ENCODE measurements around the gene PALLD.

PALLD gene

DNA sequence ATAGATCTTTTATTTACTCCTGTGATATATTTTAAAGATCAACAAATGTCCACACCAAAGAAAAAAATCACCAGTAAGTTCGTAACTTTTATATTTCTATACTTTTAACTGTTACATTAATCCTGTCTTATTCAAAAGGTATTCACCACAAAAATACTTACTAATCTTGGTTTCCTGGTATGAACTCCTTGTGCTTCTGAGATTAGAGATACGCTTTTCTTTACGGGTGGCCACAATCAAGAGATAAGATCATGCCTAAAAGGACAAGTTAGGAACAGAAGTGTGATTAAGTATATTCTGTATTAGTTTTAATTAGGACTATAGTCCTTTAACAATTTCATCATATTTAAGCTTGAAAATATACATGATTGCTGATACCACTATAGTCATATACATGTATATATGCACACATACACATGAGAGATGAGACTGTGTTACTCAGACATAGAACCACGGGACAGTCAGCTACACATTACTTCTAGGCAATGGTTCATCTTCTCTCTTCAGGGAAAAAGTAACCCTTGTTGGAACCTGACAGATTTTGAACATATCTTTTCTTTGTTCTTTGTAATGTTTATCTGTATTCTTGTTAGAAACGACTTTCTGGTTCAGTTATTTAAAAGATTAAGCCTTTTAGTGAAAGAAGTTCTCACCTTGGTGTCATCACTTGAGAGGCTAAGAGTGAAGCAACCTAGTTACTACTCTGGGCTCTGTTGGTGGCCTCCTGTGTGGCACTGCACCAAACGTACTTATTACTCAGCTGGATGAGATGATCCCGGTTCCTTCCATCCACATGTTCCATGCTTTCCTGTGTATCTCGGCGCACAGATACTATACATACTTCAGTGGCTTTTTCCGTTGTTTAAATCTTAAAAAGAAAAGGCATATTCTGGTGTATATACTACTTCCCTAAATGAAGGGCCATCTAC, 367.1 kb downstream of the PALLD start:
- DNase-seq = no peak

DNA sequence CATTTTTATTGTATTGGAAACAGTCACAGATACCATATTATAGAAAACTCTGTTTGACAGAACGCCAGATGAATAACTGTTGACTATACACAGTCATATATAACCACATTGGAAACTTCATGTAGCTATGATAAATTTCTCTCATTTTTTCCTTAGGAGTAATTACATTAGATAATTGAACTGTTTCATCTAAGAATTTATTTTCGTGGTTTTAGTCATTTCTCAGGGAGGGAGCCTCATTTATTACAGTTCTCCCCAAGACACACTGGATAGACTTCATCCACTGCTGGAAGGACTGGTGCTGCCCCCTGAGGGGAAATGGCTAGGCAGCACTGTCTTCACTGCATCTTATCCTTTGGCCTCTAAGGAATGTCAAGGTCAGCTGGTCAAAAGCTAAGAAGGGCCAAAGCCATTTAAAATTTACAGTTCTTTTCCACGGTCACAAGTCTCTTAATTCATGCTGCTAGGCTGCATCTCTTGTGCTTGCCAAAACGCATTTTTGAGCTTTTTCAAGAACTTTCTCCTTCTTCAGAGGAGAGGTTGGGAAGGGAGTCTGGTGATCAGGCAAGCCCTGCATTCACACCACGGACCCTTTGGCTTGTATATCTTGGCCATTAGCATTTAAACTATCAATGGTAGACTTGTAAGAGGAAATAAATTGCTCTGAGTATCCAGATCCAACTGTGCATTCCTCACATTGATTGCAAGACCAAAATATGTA, 368.1 kb downstream of the PALLD start:
- DNase-seq = no peak

DNA sequence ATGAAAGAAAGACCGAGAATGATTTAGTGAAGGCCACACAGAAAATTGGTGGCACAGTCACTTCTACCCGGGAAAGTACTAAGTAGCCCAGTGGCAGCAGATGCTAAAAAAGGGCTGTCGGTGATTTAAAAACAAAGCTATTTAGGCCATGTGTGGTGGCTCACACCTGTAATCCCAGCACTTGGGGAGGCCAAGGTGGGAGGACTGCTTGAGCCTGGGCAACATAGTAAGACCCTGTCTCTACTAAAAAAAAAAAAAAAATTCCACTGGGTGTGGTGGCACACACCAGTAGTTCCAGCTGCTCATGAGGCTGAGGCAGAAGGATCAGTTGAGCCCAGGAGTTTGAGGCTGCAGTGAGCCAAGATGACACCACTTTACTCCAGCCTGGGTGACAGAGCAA, 369.0 kb downstream of the PALLD start:
- no peak for DNase-seq

DNA sequence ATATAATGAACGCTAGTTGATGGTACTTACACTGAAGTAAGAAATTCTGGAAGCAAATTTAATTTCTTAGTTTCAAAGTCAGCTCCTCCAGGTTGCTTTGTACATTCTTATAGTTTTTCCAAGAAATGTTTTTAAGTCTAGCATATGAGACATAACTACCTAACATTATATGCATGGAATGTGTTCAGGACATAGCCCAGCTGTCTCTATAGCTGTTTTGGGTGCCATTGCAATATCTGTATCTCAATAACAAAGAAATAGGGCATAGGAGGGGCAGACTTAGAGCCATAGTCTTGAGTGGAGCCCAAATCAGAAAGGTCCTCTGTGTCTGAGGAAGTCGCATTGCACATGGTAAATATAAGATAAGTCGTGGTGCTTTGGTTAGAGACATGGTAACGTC, 369.8 kb downstream of the PALLD start:
- DNase-seq = no peak

GRCh38 chr4:168867128-168867527, 370.3 kb downstream of the PALLD start:
- no peak for DNase-seq

DNA sequence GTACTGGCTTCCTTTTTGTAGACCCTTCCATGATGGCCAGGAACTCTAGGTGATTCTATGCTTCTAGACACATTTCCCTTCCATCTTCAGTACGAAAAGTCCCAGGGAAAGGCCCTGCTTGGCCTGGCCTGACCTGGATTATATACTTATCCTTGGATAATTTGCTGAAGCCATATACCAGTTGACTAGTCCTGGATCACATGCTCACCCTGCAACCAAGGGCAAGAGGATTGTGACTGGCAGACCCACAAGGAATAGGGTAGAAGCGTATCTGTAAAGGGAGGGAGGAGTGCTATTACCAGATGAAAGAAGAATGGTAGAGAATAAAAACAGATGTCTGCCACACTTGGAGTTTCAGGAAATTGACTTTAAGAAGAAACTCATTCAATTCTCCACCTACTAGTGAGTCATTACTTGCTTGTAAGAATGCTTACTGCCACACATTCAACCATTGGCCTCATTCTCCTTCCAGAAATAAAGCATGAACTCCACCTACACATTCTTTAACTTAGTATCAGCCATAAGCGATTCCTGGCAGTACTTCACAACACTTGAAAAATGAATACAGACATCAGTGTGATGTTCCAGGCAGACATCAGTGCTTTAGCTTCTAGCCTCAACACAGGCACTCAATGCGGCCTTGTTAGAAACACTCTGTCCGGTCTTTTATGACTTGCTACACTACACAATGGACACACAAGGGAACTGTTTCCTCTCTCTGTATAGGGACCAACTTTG, 371.4 kb downstream of the PALLD start:
- no peak for DNase-seq

DNA sequence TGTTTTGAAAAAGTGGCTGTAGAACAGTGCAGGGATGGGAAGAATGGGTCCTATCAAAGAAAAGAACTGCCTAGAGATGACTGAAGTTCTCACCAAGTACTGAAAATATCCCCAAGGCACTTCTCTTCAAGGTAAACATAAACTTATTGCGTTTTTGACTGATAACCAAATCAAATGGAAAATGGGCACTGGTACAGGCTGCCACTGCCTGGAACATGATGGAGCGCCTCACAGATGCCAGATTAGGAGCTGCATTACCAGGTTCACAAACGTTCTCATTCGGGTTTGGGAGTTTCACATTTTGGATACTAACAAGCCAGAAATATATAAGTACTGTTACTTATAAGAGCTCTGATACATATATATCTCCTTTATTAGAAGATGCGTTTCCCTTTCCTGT, 371.9 kb downstream of the PALLD start:
- DNase-seq = no peak

- no peak for DNase-seq
Observed at GRCh38 chr4:168870004-168870403, 373.2 kb downstream of the PALLD start.

DNA sequence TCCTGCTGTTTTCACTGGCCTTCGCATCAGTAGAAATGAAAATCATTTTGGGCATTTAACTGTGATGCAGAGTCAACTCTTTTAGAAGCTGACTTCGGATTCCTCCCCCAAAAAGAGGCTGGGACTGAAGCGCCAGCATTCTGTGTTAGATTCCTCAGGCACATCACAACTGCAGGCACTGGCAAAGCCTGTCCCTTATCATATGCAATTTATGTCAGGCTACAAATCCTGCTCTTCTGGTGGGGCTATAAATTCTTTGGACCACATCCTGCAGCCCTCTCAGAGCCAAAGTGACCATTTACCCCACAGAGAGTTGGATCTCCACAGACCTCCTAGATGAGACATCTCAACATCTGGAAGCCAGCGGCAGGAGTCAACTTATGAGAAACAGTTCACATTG, 374.8 kb downstream of the PALLD start:
- DNase-seq = no peak

GRCh38 chr4:168874083-168874482, 377.2 kb downstream of the PALLD start:
- DNase-seq = no peak

- DNase-seq = no peak
Observed at GRCh38 chr4:168876106-168876505, 379.3 kb downstream of the PALLD start.

GRCh38 chr4:168877511-168878491, 380.9 kb downstream of the PALLD start:
- DNase-seq = peak; percentile 75

DNA sequence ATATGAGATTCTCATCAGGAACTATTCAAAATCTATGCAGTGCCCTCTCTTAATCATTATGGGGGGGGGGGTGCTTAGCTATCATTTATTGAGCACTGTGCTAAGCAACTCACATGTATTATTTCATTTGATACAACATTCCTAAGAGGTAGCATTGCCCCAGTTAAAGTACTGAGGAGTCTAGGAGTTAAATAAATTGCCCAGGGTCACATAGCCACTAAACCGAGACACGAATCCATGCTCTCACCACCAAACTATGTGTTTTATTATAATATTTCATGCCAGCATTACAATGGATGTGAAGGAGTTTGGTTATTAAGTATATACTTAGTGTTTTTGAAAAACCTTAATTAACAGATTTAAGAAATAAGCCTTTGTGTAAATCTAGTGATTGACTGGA, 381.8 kb downstream of the PALLD start:
- DNase-seq = no peak

- no peak for DNase-seq
Observed at GRCh38 chr4:168879188-168879587, 382.3 kb downstream of the PALLD start.

DNA sequence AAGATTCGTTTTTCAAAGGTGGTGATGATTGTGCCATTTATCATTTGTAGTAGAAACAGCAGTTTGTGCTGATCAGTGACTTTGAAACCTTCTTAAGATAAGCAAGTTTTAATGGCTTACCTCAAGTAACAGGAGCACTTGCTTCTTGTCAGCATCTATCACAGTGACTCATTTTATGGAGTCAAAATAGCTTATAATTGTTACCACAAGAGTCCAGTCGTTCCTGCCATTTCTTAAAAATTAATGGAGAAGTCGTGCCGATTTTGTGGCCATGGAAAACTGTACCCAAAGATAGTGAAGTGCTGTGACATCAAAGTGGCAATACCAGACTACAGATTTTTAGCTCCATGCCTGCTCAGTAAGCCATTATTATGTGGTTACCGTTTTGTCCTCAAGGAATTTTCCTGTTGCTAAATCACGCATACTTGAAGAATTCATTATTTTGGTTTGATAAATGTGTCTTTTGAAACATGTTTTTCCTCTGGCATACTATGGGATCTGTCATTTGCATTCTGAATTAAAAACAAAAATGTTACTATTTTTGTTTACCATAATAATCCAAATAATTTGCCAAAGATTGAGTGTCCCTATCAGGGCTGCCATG, 383.3 kb downstream of the PALLD start:
- DNase-seq = no peak

DNA sequence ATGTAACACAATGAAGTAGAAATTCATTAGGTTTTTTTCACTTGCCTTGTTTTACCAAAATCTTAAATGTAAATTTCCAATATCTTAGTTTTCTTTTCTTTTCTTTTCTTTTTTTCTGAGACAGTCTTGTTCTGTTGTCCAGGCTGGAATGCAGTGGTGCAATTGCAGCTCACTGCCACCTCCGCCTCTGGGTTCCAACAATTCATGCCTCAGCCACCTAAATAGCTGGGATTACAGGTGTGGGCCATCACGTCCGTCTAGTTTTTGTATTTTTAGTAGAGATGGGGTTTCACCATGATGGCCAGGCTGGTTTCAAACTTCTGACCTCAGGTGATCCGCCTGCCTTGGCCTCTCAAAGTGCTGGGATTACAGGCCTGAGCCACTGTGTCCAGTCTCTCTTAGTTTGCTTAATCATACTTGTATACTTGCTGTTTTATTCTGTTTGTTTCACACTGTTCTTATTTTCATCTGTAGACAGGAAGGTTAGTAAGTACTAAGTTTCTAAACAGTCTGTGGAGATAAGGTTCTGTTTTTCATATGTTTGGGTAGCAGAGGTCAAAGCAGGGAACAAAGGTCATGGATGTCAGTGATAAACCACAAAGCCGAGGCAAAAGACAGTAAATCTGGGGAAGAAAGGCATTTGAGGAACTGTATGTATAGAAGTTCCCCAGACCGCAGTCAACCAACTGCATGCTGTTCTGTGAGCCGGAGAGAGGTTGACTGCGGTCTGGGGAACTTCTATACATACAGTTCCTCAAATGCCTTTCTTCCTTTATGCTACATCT, 384.2 kb downstream of the PALLD start:
- DNase-seq = no peak

- no peak for DNase-seq
Observed at GRCh38 chr4:168881781-168882420, 385.0 kb downstream of the PALLD start.

GRCh38 chr4:168882650-168883233, 385.9 kb downstream of the PALLD start:
- no peak for DNase-seq

GRCh38 chr4:168883513-168883912, 386.7 kb downstream of the PALLD start:
- DNase-seq = no peak
